ENCODE data around the gene ATF6. TPM values are rescaled to one million over a fixed set of nuclear protein-coding genes. Genes with fewer than 3 reads are reported as not detected.

The ATF6 gene
- total RNA-seq, 1 donor from 2014 or later: 38.6 TPM

DNA sequence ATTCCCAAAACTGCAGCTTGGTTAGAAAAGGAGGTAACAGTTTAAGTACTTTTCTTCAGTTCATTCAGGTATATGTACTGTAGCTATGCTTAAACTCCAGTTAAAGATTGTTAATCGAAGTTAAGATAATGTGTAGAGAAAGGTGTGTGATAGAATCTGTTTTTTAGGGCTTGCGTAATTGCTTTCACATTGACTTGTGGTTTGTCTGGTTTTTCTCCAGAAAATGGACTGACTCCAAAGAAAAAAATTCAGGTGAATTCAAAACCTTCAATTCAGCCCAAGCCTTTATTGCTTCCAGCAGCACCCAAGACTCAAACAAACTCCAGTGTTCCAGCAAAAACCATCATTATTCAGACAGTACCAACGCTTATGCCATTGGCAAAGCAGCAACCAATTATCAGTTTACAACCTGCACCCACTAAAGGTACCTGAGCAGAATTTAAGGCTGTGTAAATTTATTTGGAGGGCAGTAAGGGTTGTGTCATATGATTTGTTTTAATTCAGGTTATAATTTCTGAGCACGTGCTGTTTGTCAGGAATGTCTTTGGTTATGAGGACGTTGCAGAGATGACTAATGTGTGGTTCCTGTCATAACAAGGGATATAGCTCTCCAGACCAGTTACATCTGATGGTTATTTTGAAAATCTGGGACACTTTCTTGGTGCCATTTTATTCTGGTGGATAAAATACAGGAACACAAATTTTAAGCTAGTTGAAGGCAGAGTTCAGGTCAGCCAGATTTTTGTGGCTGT is 26.0 kb downstream of the ATF6 start:
- no peak for DNase-seq (ENCODE audit: low read depth)
- TF ChIP-seq CTCF (IDR thresholded peaks at IDR 0.05; ENCODE audit: insufficient read depth, low read length, poor library complexity, severe bottlenecking): no peak
- no peak overlapping the region for H3K4me3 ChIP-seq (ENCODE audit: low read depth, low read length)
- H3K36me3 ChIP-seq (ENCODE audit: control insufficient read depth, insufficient read depth, low read length): no peaks in the 10 kb centered on the region
- H3K27me3 ChIP-seq (ENCODE audit: control insufficient read depth, insufficient read depth, low read length): no peaks in the 10 kb centered on the region

GRCh38 chr1:161792740-161793139 is 26.6 kb downstream of the ATF6 start:
- Histone ChIP-seq H3K4me3 (ENCODE audit: low read depth, low read length) (no peak overlapping the region), H3K27me3 (ENCODE audit: control insufficient read depth, insufficient read depth, low read length) (no peaks in the 10 kb centered on the region), H3K36me3 (ENCODE audit: control insufficient read depth, insufficient read depth, low read length) (no peaks in the 10 kb centered on the region)
- DNase-seq (ENCODE audit: low read depth): peak; percentile 57
- peak; percentile 37 for TF ChIP-seq CTCF (IDR thresholded peaks at IDR 0.05; ENCODE audit: insufficient read depth, low read length, poor library complexity, severe bottlenecking)

GRCh38 chr1:161799792-161800191 is 33.7 kb downstream of the ATF6 start:
- Histone ChIP-seq H3K4me3 (ENCODE audit: low read depth, low read length) (no peak overlapping the region), H3K36me3 (ENCODE audit: control insufficient read depth, insufficient read depth, low read length) (no peaks in the 10 kb centered on the region), H3K27me3 (ENCODE audit: control insufficient read depth, insufficient read depth, low read length) (no peaks in the 10 kb centered on the region)
- no peak for DNase-seq (ENCODE audit: low read depth)
- no peak for TF ChIP-seq CTCF (IDR thresholded peaks at IDR 0.05; ENCODE audit: insufficient read depth, low read length, poor library complexity, severe bottlenecking)

DNA sequence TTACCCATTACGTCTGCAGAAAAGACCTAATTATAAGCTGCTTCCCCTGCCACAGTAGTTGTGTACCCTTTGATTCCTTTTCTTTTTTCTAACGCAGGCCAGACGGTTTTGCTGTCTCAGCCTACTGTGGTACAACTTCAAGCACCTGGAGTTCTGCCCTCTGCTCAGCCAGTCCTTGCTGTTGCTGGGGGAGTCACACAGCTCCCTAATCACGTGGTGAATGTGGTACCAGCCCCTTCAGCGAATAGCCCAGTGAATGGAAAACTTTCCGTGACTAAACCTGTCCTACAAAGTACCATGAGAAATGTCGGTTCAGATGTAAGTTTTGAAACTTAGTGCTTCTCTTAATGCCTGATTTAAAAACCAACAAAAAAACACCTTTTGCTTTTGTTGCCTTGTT is 35.8 kb downstream of the ATF6 start:
- DNase-seq (ENCODE audit: low read depth): no peak
- no peaks in the 10 kb centered on the region for H3K36me3 ChIP-seq (ENCODE audit: control insufficient read depth, insufficient read depth, low read length)
- no peaks in the 10 kb centered on the region for H3K27me3 ChIP-seq (ENCODE audit: control insufficient read depth, insufficient read depth, low read length)
- TF ChIP-seq CTCF (IDR thresholded peaks at IDR 0.05; ENCODE audit: insufficient read depth, low read length, poor library complexity, severe bottlenecking): no peak
- no peak overlapping the region for H3K4me3 ChIP-seq (ENCODE audit: low read depth, low read length)

- Histone ChIP-seq H3K27me3 (ENCODE audit: control insufficient read depth, insufficient read depth, low read length) (no peaks in the 10 kb centered on the region), H3K36me3 (ENCODE audit: control insufficient read depth, insufficient read depth, low read length) (no peaks in the 10 kb centered on the region), H3K4me3 (ENCODE audit: low read depth, low read length) (no peak overlapping the region)
- TF ChIP-seq CTCF (IDR thresholded peaks at IDR 0.05; ENCODE audit: insufficient read depth, low read length, poor library complexity, severe bottlenecking): no peak
- no peak for DNase-seq (ENCODE audit: low read depth)
These were observed 37.1 kb downstream of the ATF6 start for GRCh38 chr1:161803181-161803580.

Data from kidney epithelial cell (primary cell).